OCI-LY1 (cell line): Measurements from ENCODE around the gene TMEM114.

Experiments used
- H2AFZ ChIP-seq: fragments of 200-600 bp; sonication (generic), shearing (Covaris generic); 2 replicates; pipeline ENCODE4 v1.6.0; 2014; ENCODE audit warnings: antibody characterized with exemption, mild to moderate bottlenecking, low read length
- H3F3A ChIP-seq: fragments of 200-600 bp; sonication (generic), shearing (Covaris generic); 2 replicates; pipeline ENCODE4 v1.6.0; 2014; ENCODE audit warnings: mild to moderate bottlenecking, antibody characterized with exemption, low read length, moderate library complexity; ENCODE audit not compliant: insufficient read depth
- H3K27ac ChIP-seq: fragments of 200-600 bp; sonication (generic); 2 replicates; pipeline ENCODE4 v1.5.1; 2014; ENCODE audit warnings: low read length, mixed run types, mild to moderate bottlenecking, low read depth; ENCODE audit not compliant: poor library complexity, severe bottlenecking
- H3K27me3 ChIP-seq: fragments of 200-600 bp; sonication (generic); 2 replicates; pipeline ENCODE4 v1.6.0; 2014; ENCODE audit warnings: antibody characterized with exemption, mild to moderate bottlenecking, low read length, moderate library complexity; ENCODE audit not compliant: insufficient read depth
- H3K36me3 ChIP-seq: fragments of 200-600 bp; sonication (generic); 2 replicates; pipeline ENCODE4 v1.6.1; 2014; ENCODE audit warnings: mild to moderate bottlenecking, antibody characterized with exemption, low read length, moderate library complexity, mixed read lengths; ENCODE audit not compliant: insufficient read depth
- H3K4me1 ChIP-seq: fragments of 200-600 bp; sonication (generic); 2 replicates; pipeline ENCODE4 v1.5.1; 2014; ENCODE audit warnings: mild to moderate bottlenecking, low read length, moderate library complexity; ENCODE audit not compliant: insufficient read depth, severe bottlenecking
- H3K4me2 ChIP-seq: fragments of 200-600 bp; sonication (generic), shearing (Covaris generic); 2 replicates; pipeline ENCODE4 v1.6.1; 2014; ENCODE audit warnings: low read length
- H3K4me3 ChIP-seq: fragments of 200-600 bp; sonication (generic); 2 replicates; pipeline ENCODE4 v1.5.1; 2014; ENCODE audit warnings: low read length, low read depth, mild to moderate bottlenecking, mixed read lengths; ENCODE audit not compliant: poor library complexity, severe bottlenecking
- H3K79me2 ChIP-seq: fragments of 200-600 bp; shearing (Covaris generic); 2 replicates; pipeline ENCODE4 v1.6.1; 2016; ENCODE audit warnings: mixed run types, low read length, mixed read lengths; ENCODE audit not compliant: insufficient read depth
- H3K9ac ChIP-seq: fragments of 200-600 bp; sonication (generic), shearing (Covaris generic); 2 replicates; pipeline ENCODE4 v1.6.1; 2014; ENCODE audit warnings: mild to moderate bottlenecking, low read length, mixed read lengths
- H3K9me2 ChIP-seq: fragments of 200-600 bp; sonication (generic), shearing (Covaris generic); 2 replicates; pipeline ENCODE4 v1.6.1; 2014; ENCODE audit warnings: low read depth, mild to moderate bottlenecking, low read length, mixed read lengths
- H3K9me3 ChIP-seq: fragments of 200-600 bp; shearing (Covaris generic); 2 replicates; pipeline ENCODE4 v1.6.1; 2014; ENCODE audit warnings: low read length, mixed read lengths
- H4K20me1 ChIP-seq: fragments of 200-600 bp; sonication (generic), shearing (Covaris generic); 2 replicates; pipeline ENCODE4 v1.6.0; 2016; ENCODE audit warnings: mild to moderate bottlenecking, low read length; ENCODE audit not compliant: insufficient read depth
- EZH2 ChIP-seq: fragments of 200-600 bp; sonication (generic), shearing (Covaris generic); IDR thresholded peaks from 2 replicates; pipeline ENCODE4 v1.8.0; 2017; ENCODE audit warnings: borderline replicate concordance, mixed run types, mild to moderate bottlenecking, antibody characterized with exemption, low read length, moderate library complexity, mixed read lengths
- TF ChIP-seq, protein P1 (sequence below): fragments of 200-600 bp; sonication (generic), shearing (Covaris generic); IDR thresholded peaks from 2 replicates; pipeline ENCODE4 v1.5.1; 2017; ENCODE audit warnings: mild to moderate bottlenecking, antibody characterized with exemption, low read length, moderate library complexity, mixed read lengths

TMEM114 gene

DNA sequence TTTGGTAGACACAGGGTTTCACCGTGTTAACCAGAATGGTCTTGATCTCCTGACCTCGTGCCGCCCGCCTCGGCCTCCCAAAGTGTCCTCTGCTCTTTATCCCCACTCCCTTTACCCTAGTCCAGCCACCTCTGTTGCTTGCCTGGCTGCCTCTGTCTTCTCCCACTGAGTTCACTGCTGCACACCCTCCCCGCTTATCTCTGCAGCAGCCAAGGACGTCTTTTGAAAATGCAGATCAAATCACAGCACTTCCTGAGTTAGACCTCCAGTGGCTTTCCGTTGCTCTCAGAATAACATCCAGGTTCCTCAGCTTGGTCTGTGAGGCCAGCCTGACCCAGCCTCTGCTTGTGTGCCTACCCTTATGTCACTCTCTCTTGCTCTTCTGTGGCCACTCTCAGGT, 36.6 kb upstream of the TMEM114 start:
- Histone ChIP-seq H3K9me2 (no peaks in the 10 kb centered on the region), H3K9ac (no peak overlapping the region), H3K27ac (no peak overlapping the region), H3K9me3 (no peaks in the 10 kb centered on the region), H3K27me3 (no peaks in the 10 kb centered on the region), H4K20me1 (no peaks in the 10 kb centered on the region), H3F3A (no peaks in the 10 kb centered on the region), H3K4me1 (peaks cover 9% of the 10 kb centered on the region), H3K4me3 (no peak overlapping the region), H3K4me2 (no peak overlapping the region), H2AFZ (no peak overlapping the region), H3K36me3 (peaks cover 64% of the 10 kb centered on the region), H3K79me2 (peaks cover 10% of the 10 kb centered on the region)
- TF ChIP-seq EZH2 = no peak
- TF ChIP-seq, protein P1, sequence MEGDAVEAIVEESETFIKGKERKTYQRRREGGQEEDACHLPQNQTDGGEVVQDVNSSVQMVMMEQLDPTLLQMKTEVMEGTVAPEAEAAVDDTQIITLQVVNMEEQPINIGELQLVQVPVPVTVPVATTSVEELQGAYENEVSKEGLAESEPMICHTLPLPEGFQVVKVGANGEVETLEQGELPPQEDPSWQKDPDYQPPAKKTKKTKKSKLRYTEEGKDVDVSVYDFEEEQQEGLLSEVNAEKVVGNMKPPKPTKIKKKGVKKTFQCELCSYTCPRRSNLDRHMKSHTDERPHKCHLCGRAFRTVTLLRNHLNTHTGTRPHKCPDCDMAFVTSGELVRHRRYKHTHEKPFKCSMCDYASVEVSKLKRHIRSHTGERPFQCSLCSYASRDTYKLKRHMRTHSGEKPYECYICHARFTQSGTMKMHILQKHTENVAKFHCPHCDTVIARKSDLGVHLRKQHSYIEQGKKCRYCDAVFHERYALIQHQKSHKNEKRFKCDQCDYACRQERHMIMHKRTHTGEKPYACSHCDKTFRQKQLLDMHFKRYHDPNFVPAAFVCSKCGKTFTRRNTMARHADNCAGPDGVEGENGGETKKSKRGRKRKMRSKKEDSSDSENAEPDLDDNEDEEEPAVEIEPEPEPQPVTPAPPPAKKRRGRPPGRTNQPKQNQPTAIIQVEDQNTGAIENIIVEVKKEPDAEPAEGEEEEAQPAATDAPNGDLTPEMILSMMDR = no peak

DNA sequence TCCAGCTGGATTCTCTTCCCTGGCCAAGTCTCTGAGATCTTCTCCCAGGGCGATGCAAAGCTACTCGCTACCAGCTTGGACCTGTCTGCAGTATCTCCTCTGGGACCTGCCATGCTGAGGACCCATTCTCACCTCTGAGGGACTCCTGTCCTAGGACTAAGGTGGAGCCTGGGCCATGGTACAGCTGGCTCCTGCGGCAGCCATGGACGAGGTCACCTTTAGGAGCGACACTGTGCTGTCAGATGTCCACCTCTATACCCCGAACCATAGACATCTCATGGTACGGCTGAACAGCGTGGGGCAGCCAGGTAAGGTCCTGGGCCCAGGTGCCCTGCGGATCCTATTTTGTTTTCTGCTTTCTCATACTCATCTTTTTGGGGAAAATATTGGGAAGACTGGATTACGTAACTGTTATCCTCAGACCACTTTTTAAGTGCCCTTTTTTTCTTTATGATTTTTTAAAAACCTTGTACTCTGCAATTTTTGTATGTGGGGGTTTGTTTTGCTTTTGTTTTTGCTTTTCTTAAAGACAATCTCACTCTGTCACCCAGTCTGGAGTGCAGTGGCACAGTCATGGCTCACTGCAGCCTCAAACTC, 35.3 kb upstream of the TMEM114 start:
- no peaks in the 10 kb centered on the region for H4K20me1 ChIP-seq
- no peaks in the 10 kb centered on the region for H3K27me3 ChIP-seq
- H3K36me3 ChIP-seq = peaks cover 51% of the 10 kb centered on the region
- no peak overlapping the region for H3K4me3 ChIP-seq
- peaks cover 9% of the 10 kb centered on the region for H3K4me1 ChIP-seq
- no peaks in the 10 kb centered on the region for H3F3A ChIP-seq
- no peak overlapping the region for H3K4me2 ChIP-seq
- no peak overlapping the region for H3K27ac ChIP-seq
- no peak for TF ChIP-seq EZH2
- TF ChIP-seq, protein P1 = no peak
- H3K79me2 ChIP-seq = peaks cover 13% of the 10 kb centered on the region
- H3K9ac ChIP-seq = no peak overlapping the region
- no peaks in the 10 kb centered on the region for H3K9me3 ChIP-seq
- H2AFZ ChIP-seq = no peak overlapping the region
- no peaks in the 10 kb centered on the region for H3K9me2 ChIP-seq

DNA sequence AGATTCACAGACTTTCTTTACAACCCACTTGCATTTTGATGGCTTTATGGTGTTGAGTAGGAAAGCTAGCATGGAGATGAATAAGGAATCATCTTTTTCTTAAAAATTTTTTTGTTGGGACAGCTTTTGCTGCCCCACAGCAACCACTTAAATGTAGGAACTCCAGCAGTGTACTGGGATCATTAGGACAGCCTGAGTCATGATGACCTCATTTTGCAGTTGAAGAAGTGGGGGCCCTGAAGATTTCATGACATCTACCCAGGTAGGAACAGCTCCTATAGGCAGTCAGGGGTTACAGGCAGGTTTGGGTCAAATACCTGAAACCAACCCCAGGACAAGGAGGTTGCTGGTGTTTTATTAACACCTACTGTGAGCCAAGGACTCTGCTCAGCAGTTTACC, 33.3 kb upstream of the TMEM114 start:
- no peak overlapping the region for H3K4me2 ChIP-seq

More for the DNA sequence above, 33.3 kb upstream of the TMEM114 start:
- H3K36me3 ChIP-seq = peaks cover 31% of the 10 kb centered on the region
- H3K27me3 ChIP-seq = peaks cover 3% of the 10 kb centered on the region; the same call in 1 of the 2 replicates
- H2AFZ ChIP-seq = no peak overlapping the region
- H3K9me3 ChIP-seq = no peaks in the 10 kb centered on the region
- H3K9ac ChIP-seq = no peak overlapping the region
- H3K79me2 ChIP-seq = peaks cover 13% of the 10 kb centered on the region
- H3K27ac ChIP-seq = no peak overlapping the region
- H3K9me2 ChIP-seq = no peaks in the 10 kb centered on the region
- no peaks in the 10 kb centered on the region for H3F3A ChIP-seq
- TF ChIP-seq EZH2 = no peak
- TF ChIP-seq, protein P1 = no peak
- no peaks in the 10 kb centered on the region for H4K20me1 ChIP-seq
- H3K4me1 ChIP-seq = peaks cover 9% of the 10 kb centered on the region
- H3K4me3 ChIP-seq = no peak overlapping the region
